ENCODE results near the gene OR6Y1.

Gene OR6Y1

GRCh38 chr1:158506369-158506987 lies 47.7 kb downstream of the OR6Y1 start:
- peak; percentile 16 for DNase-seq (ENCODE audit: low read depth)

DNA sequence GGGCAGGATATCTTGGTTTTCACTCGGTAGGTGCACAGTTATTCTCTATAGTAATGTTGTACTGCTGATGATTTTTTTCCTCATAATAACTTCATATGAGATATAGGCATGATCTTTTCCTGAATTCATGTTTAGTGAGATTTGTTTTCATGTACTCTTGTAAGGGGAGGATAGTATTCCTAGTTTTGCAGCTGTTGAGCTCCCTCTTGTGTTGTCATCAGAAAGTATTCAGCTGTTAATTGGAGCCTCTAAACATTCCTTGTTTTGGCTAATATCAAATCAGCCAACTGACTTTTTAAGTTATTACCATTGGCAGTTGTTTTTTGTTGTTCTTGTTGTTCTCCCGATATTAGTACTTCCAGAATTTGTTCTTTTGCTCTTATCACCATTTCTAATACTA lies 57.8 kb downstream of the OR6Y1 start:
- no peak for DNase-seq (ENCODE audit: low read depth)

DNA sequence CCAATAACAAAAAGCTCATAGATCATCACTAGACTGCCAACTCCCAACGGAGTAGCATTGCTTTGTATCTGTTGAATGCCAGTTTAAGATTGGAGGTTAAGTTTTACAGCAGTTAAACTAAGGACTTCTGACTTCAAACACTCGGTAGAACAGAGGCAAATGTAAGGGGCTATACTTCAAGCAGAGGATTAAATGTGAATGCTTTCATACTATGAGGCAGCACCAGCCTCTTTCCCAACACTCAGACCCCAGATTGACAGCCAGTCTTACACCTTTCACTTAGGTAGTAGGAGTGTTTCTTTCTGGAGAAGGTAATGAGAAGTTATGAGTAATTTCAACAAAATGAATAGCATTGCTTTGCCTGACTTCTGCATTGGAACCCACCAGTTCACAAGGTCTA lies 59.4 kb downstream of the OR6Y1 start:
- DNase-seq (ENCODE audit: low read depth): no peak

Data from stimulated activated CD8-positive, alpha-beta memory T cell treated with anti-CD3 and anti-CD28 coated beads, Interleukin-12 subunit alpha, Interleukin-12 subunit beta, amount 100 ng/mL, for 1 hour (primary cell).